Activated gamma-delta T cell treated with Interleukin-2 at 50 U/mL for 16 hours (primary cell): ENCODE measurements around the gene NLRP1.

Experiments
- DNase-seq: peaks from one replicate; pipeline ENCODE4 v3.0.0-alpha.2; 2020

Gene NLRP1

GRCh38 chr17:5466295-5466694 lies 118.0 kb downstream of the NLRP1 start:
- DNase-seq = no peak

GRCh38 chr17:5464717-5465507 lies 119.4 kb downstream of the NLRP1 start:
- DNase-seq = no peak
